Astrocyte (in vitro differentiated cells and primary cell): Measurements from ENCODE around the gene FSTL4.

Source experiments
- EZH2 ChIP-seq: IDR thresholded peaks from 2 replicates; pipeline ENCODE4 v1.6.1; 2012; ENCODE audit warnings: mild to moderate bottlenecking, low read length, inconsistent platforms; ENCODE audit not compliant: insufficient read depth
- TF ChIP-seq, protein P1 (sequence below): IDR thresholded peaks from 2 replicates; pipeline ENCODE4 v1.5.1; 2011; ENCODE audit warnings: low read depth, mild to moderate bottlenecking, inconsistent platforms, low read length, moderate library complexity; ENCODE audit not compliant: insufficient read depth

DNA sequence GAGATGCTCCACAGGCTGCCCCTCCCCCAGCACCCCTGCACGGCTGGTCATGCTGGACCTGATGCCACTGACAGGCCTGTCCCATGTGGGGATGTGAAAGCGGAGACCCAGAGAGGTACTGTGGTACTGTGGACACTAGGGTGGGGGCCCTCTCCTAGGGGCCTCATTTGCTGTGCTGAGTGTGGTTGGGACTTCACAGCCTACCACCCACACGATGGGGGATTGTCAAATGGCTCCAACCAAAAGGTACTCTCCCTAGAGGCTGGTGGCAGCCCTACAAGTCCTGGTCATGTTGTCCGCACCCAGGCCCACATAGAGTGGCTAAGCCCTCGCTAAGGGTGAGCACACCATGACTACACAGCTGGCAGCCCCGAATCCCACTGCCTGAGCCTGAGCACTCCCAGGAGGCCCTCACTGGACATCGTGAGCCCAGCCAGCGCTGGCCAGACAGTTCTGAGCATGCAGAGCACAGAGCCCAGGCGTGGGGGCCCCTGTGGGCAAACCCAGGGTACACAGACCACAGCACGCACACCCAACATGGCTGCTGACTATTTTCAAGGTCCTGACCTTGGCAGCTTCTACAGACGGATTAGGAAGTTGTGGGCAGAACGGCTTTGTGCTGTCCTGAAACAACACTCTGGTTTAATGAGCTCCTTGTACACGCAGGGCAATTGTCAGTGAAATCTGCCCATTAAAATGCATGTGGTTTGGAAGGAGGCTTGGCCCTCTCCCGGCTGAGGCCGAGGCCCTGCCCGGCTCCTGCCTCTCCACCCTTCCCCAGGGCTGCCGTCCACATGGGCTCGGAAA is 346.4 kb downstream of the FSTL4 start:
- TF ChIP-seq, protein P1, sequence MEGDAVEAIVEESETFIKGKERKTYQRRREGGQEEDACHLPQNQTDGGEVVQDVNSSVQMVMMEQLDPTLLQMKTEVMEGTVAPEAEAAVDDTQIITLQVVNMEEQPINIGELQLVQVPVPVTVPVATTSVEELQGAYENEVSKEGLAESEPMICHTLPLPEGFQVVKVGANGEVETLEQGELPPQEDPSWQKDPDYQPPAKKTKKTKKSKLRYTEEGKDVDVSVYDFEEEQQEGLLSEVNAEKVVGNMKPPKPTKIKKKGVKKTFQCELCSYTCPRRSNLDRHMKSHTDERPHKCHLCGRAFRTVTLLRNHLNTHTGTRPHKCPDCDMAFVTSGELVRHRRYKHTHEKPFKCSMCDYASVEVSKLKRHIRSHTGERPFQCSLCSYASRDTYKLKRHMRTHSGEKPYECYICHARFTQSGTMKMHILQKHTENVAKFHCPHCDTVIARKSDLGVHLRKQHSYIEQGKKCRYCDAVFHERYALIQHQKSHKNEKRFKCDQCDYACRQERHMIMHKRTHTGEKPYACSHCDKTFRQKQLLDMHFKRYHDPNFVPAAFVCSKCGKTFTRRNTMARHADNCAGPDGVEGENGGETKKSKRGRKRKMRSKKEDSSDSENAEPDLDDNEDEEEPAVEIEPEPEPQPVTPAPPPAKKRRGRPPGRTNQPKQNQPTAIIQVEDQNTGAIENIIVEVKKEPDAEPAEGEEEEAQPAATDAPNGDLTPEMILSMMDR, result no peak
- TF ChIP-seq EZH2, result no peak
